Astrocyte (in vitro differentiated cells and primary cell): ENCODE results near the gene AURKAIP1. TPM values are rescaled to one million over a fixed set of nuclear protein-coding genes. Genes with fewer than 3 reads are reported as not detected.
"Not testable (repeated sequence)": the region's sequence is repeated elsewhere in the genome, so short reads cannot be mapped to it uniquely, and the experiment has no call there.

Source experiments
- DNase-seq: peaks from one replicate; pipeline ENCODE4 v3.0.0-alpha.2; 2010; ENCODE audit warnings: low read depth
- FAIRE-seq: peaks from 2 replicates; lab custom pipeline; 2011; peaks lifted over from hg19 to GRCh38; lab: Jason Lieb, UNC
- H2AFZ ChIP-seq: 2 replicates; pipeline ENCODE4 v1.6.0; 2012; ENCODE audit warnings: low read depth, low read length, inconsistent platforms
- H3K27ac ChIP-seq: 2 replicates; pipeline ENCODE4 v1.5.1; 2011; ENCODE audit warnings: low read depth, low read length, inconsistent platforms
- H3K27me3 ChIP-seq: 2 replicates; pipeline ENCODE4 v1.6.0; 2011; ENCODE audit warnings: low read length, inconsistent platforms; ENCODE audit not compliant: insufficient read depth
- H3K36me3 ChIP-seq: 2 replicates; pipeline ENCODE4 v1.5.1; 2011; ENCODE audit warnings: low read length, inconsistent platforms; ENCODE audit not compliant: insufficient read depth
- H3K4me1 ChIP-seq: 2 replicates; pipeline ENCODE4 v1.5.1; 2011; ENCODE audit warnings: low read length, inconsistent platforms; ENCODE audit not compliant: insufficient read depth
- H3K4me2 ChIP-seq: 2 replicates; pipeline ENCODE4 v1.6.0; 2012; ENCODE audit warnings: low read length, inconsistent platforms
- H3K4me3 ChIP-seq: 2 replicates; pipeline ENCODE4 v1.5.1; 2011; ENCODE audit warnings: low read depth, mild to moderate bottlenecking, low read length, inconsistent platforms; ENCODE audit not compliant: insufficient read depth
- H3K79me2 ChIP-seq: 2 replicates; pipeline ENCODE4 v1.6.0; 2012; ENCODE audit warnings: mild to moderate bottlenecking, low read length, inconsistent platforms; ENCODE audit not compliant: insufficient read depth
- H3K9ac ChIP-seq: 2 replicates; pipeline ENCODE4 v1.6.0; 2012; ENCODE audit warnings: mild to moderate bottlenecking, low read length, inconsistent platforms
- H3K9me3 ChIP-seq: 2 replicates; pipeline ENCODE4 v1.5.1; 2012; ENCODE audit warnings: low read depth, mild to moderate bottlenecking, low read length, inconsistent platforms; ENCODE audit not compliant: insufficient read depth
- H4K20me1 ChIP-seq: 2 replicates; pipeline ENCODE4 v1.6.0; 2012; ENCODE audit warnings: low read length, inconsistent platforms; ENCODE audit not compliant: insufficient read depth
- H3K27ac Mint-ChIP-seq: one replicate; pipeline ENCODE4 v1.8.0; 2021; ENCODE audit warnings: mild to moderate bottlenecking, mixed read lengths; ENCODE audit not compliant: unreplicated experiment
- H3K27me3 Mint-ChIP-seq: one replicate; pipeline ENCODE4 v1.8.0; 2021; ENCODE audit warnings: low read depth, mixed read lengths; ENCODE audit not compliant: unreplicated experiment
- H3K36me3 Mint-ChIP-seq: one replicate; pipeline ENCODE4 v1.8.0; 2021; ENCODE audit warnings: low read depth, mixed read lengths; ENCODE audit not compliant: unreplicated experiment
- H3K4me1 Mint-ChIP-seq: one replicate; pipeline ENCODE4 v1.8.0; 2021; ENCODE audit warnings: low read depth, mixed read lengths; ENCODE audit not compliant: unreplicated experiment
- H3K4me3 Mint-ChIP-seq: one replicate; pipeline ENCODE4 v1.8.0; 2021; ENCODE audit warnings: mild to moderate bottlenecking, moderate library complexity, mixed read lengths; ENCODE audit not compliant: unreplicated experiment
- H3K9me3 Mint-ChIP-seq: one replicate; pipeline ENCODE4 v1.8.0; 2021; ENCODE audit warnings: mild to moderate bottlenecking, mixed read lengths; ENCODE audit not compliant: unreplicated experiment
- EZH2 ChIP-seq: IDR thresholded peaks from 2 replicates; pipeline ENCODE4 v1.6.1; 2012; ENCODE audit warnings: mild to moderate bottlenecking, low read length, inconsistent platforms; ENCODE audit not compliant: insufficient read depth
- total RNA-seq: library from RNA; stranded (reverse); gene quantifications from 2 replicates; pipeline ENCODE4 v1.2.1, GENCODE V29; 2021
- TF ChIP-seq, protein P1 (sequence below): IDR thresholded peaks from 2 replicates; pipeline ENCODE4 v1.5.1; 2011; ENCODE audit warnings: low read depth, mild to moderate bottlenecking, inconsistent platforms, low read length, moderate library complexity; ENCODE audit not compliant: insufficient read depth

Gene AURKAIP1
- total RNA-seq, 1 donor from 2014 or later: 135 TPM

DNA sequence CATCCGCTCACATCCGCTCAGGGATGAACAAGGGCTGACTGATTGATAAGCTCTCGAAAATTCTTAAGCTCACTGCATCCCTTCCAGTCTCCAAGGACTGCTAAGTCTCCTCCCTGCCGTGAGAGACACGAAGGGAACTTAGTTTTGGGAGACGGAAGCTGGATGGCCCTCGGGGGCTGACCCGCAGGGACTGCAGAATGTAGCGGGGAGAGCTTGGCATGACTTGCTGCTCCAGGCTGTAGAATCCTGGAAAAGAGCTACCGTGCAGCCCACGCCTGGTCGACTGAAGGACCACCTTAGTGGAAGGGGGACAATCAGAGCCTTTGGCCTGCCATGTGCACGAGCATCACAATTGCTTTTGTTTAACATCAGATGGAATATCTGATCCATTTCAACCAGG, 40.7 kb upstream of the AURKAIP1 start:
- Histone ChIP-seq H3K36me3 (no peaks in the 10 kb centered on the region), H3K4me3 (no peak overlapping the region), H3K4me2 (peak overlapping the region; percentile 18), H3K27ac (no peak overlapping the region), H3K27me3 (no peaks in the 10 kb centered on the region), H2AFZ (no peak overlapping the region), H3K9ac (no peak overlapping the region), H4K20me1 (no peaks in the 10 kb centered on the region), H3K4me1 (no peaks in the 10 kb centered on the region), H3K79me2 (no peaks in the 10 kb centered on the region), H3K9me3 (no peaks in the 10 kb centered on the region)
- Mint-ChIP-seq H3K4me3 (no peak overlapping the region), H3K27ac (no peak overlapping the region), H3K4me1 (peaks cover 2% of the 10 kb centered on the region), H3K36me3 (peaks cover 6% of the 10 kb centered on the region), H3K27me3 (no peaks in the 10 kb centered on the region), H3K9me3 (no peaks in the 10 kb centered on the region)
- DNase-seq (no peak), FAIRE-seq (no peak)
- TF ChIP-seq EZH2: no peak
- TF ChIP-seq, protein P1, sequence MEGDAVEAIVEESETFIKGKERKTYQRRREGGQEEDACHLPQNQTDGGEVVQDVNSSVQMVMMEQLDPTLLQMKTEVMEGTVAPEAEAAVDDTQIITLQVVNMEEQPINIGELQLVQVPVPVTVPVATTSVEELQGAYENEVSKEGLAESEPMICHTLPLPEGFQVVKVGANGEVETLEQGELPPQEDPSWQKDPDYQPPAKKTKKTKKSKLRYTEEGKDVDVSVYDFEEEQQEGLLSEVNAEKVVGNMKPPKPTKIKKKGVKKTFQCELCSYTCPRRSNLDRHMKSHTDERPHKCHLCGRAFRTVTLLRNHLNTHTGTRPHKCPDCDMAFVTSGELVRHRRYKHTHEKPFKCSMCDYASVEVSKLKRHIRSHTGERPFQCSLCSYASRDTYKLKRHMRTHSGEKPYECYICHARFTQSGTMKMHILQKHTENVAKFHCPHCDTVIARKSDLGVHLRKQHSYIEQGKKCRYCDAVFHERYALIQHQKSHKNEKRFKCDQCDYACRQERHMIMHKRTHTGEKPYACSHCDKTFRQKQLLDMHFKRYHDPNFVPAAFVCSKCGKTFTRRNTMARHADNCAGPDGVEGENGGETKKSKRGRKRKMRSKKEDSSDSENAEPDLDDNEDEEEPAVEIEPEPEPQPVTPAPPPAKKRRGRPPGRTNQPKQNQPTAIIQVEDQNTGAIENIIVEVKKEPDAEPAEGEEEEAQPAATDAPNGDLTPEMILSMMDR: no peak

DNA sequence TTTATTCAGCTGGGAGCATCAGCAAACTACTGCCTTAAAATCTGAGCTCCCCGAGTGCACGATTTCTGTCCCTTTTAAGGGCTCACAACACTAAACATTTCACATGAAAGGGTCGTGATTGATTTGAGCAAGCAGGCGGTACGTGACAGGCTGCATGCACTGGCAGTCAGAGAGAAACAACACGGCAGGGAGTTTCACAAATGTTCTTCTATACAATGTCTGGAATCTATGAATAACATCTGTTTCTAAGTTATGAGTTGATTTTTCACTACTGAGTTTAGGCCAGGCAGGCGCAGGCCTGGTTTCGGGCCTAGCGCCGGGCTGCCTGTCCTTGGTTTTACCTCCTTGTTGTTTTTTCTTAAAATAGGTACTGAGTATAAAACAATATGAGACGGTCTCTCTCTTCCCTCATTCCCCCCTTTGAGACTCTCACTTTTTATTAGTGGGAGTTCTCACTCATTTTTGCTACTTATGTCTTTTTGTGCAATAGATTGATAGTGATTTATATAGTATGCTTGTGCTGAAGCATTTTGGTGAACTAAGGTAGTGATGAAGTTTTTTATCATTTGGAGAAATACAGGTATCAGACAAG, 37.4 kb upstream of the AURKAIP1 start:
- not testable (repeated sequence) for H2AFZ ChIP-seq, H3K27ac ChIP-seq, H3K9me3 Mint-ChIP-seq, H3K4me3 Mint-ChIP-seq, H3K27me3 ChIP-seq, H3K9me3 ChIP-seq, H3K36me3 ChIP-seq, H3K4me3 ChIP-seq, H3K9ac ChIP-seq, DNase-seq, H3K4me1 ChIP-seq, H3K27ac Mint-ChIP-seq, FAIRE-seq, H3K36me3 Mint-ChIP-seq, H3K4me2 ChIP-seq, H3K27me3 Mint-ChIP-seq
- Histone ChIP-seq H4K20me1 (peaks cover 15% of the 10 kb centered on the region), H3K79me2 (peaks cover 24% of the 10 kb centered on the region)
- H3K4me1 Mint-ChIP-seq: peaks cover 17% of the 10 kb centered on the region

DNA sequence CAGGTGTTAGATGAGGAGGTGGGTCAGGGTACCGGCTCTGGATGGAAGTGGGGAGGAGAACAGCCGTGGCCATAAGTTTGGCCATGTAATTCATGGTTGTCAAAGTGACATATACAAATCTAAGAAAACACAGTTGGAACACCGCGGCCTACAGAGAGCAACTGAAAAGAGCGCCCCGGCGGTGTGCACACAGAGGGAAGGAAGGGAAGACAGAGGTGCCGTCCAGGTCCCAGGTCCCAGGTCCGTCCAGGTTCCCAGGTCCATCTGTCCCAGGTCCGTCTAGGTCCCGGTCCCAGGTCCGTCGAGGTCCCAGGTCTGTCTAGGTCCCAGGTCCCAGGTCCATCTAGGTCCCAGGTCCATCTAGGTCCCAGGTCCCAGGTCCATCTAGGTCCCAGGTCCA, 36.6 kb upstream of the AURKAIP1 start:
- Mint-ChIP-seq H3K4me1 (peaks cover 17% of the 10 kb centered on the region), H3K36me3 (peaks cover 8% of the 10 kb centered on the region), H3K9me3 (no peaks in the 10 kb centered on the region), H3K27ac (peak overlapping the region; percentile 26), H3K4me3 (no peak overlapping the region), H3K27me3 (no peaks in the 10 kb centered on the region)
- Histone ChIP-seq H3K4me2 (no peak overlapping the region), H3K4me1 (peaks cover 8% of the 10 kb centered on the region), H3K9me3 (no peaks in the 10 kb centered on the region), H4K20me1 (peaks cover 15% of the 10 kb centered on the region), H3K79me2 (peaks cover 32% of the 10 kb centered on the region), H3K36me3 (no peaks in the 10 kb centered on the region), H3K27me3 (no peaks in the 10 kb centered on the region), H3K9ac (no peak overlapping the region), H3K27ac (no peak overlapping the region), H2AFZ (no peak overlapping the region), H3K4me3 (no peak overlapping the region)
- no peak for DNase-seq
- TF ChIP-seq EZH2: no peak
- TF ChIP-seq, protein P1: no peak
- no peak for FAIRE-seq

DNA sequence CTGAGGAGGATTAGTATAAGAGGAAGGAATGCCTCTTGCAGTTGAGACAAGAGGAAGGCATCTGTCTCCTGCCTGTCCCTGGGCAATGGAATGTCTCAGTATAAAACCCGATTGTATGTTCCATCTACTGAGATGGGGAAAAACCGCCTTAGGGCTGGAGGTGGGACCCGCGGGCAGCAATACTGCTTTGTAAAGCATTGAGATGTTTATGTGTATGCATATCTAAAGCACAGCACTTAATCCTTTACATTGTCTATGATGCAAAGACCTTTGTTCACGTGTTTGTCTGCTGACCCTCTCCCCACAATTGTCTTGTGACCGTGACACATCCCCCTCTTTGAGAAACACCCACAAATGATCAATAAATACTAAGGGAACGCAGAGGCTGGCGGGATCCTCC, 35.2 kb upstream of the AURKAIP1 start:
- not testable (repeated sequence) for DNase-seq, H3K27me3 Mint-ChIP-seq, H2AFZ ChIP-seq, H3K9ac ChIP-seq, H3K9me3 Mint-ChIP-seq, H3K36me3 ChIP-seq, H3K27me3 ChIP-seq, H3K27ac ChIP-seq, H3K9me3 ChIP-seq, H3K4me3 ChIP-seq, H3K4me2 ChIP-seq, FAIRE-seq
- H3K36me3 Mint-ChIP-seq: peaks cover 12% of the 10 kb centered on the region
- Histone ChIP-seq H3K79me2 (peaks cover 45% of the 10 kb centered on the region), H3K4me1 (peaks cover 15% of the 10 kb centered on the region), H4K20me1 (peaks cover 15% of the 10 kb centered on the region)
- H3K4me1 Mint-ChIP-seq: peaks cover 23% of the 10 kb centered on the region
- H3K27ac Mint-ChIP-seq: peak overlapping the region; percentile 80
- H3K4me3 Mint-ChIP-seq: peak overlapping the region; percentile 82
